ENCODE results near the gene ITPR1. TPM values are rescaled to one million over a fixed set of nuclear protein-coding genes. Genes with fewer than 3 reads are reported as not detected.

The ITPR1 gene
- total RNA-seq, 1 experiment from 2014 or later: 7.5 TPM

- no peak overlapping the region for H3K4me3 Mint-ChIP-seq (ENCODE audit: unreplicated experiment)
- intact Hi-C loops (cut with micrococcal nuclease): no loop called here
- DNase-seq (ENCODE audit: unreplicated experiment): no peak
- no TSS peak for BruUV-seq (replicated peaks)
- H3K27ac Mint-ChIP-seq (ENCODE audit: low read depth, unreplicated experiment): no peak overlapping the region
- H3K4me1 Mint-ChIP-seq (ENCODE audit: insufficient read depth, unreplicated experiment): peaks cover 13% of the 10 kb centered on the region
- no peaks in the 10 kb centered on the region for H3K27me3 Mint-ChIP-seq (ENCODE audit: insufficient read depth, unreplicated experiment)
- CTCF ChIA-PET: interaction anchor here (0.5 to 2.6 kb wide), 6 partner anchors 154 to 342 kb away, joined by 3 to 11 read pairs (median 3); partner anchors contain the start of gene BHLHE40
- TF ChIP-seq CTCF (IDR thresholded peaks at IDR 0.05; ENCODE audit: unreplicated experiment): no peak
- H3K36me3 Mint-ChIP-seq (ENCODE audit: insufficient read depth, unreplicated experiment): no peaks in the 10 kb centered on the region
- no peaks in the 10 kb centered on the region for H3K9me3 Mint-ChIP-seq (ENCODE audit: unreplicated experiment)
- POLR2A ChIA-PET: interaction anchor here (1.6 kb wide), 1 partner anchor 300 kb away, joined by 3 read pairs; no protein-coding TSS in a partner anchor
These were observed 223.1 kb downstream of the ITPR1 start for GRCh38 chr3:4716266-4716665.

- TF ChIP-seq CTCF (IDR thresholded peaks at IDR 0.05; ENCODE audit: unreplicated experiment): no peak
- Mint-ChIP-seq H3K4me1 (ENCODE audit: insufficient read depth, unreplicated experiment) (peaks cover 11% of the 10 kb centered on the region), H3K36me3 (ENCODE audit: insufficient read depth, unreplicated experiment) (no peaks in the 10 kb centered on the region), H3K4me3 (ENCODE audit: unreplicated experiment) (no peak overlapping the region), H3K9me3 (ENCODE audit: unreplicated experiment) (no peaks in the 10 kb centered on the region), H3K27me3 (ENCODE audit: insufficient read depth, unreplicated experiment) (no peaks in the 10 kb centered on the region), H3K27ac (ENCODE audit: low read depth, unreplicated experiment) (no peak overlapping the region)
- ChIA-PET CTCF (interaction anchor here (0.5 to 5.1 kb wide), 11 partner anchors 18 to 408 kb away, joined by 3 to 60 read pairs (median 3); partner anchors contain the start of gene BHLHE40), POLR2A (interaction anchor here (1.6 kb wide), 1 partner anchor 300 kb away, joined by 3 read pairs; no protein-coding TSS in a partner anchor)
- DNase-seq (ENCODE audit: unreplicated experiment): no peak
- intact Hi-C loops (cut with micrococcal nuclease): no loop called here
- BruUV-seq (replicated peaks): no TSS peak
These were observed 223.7 kb downstream of the ITPR1 start for GRCh38 chr3:4716706-4717362.

GRCh38 chr3:4717363-4717740, 224.2 kb downstream of the ITPR1 start:
- no peak for TF ChIP-seq CTCF (IDR thresholded peaks at IDR 0.05; ENCODE audit: unreplicated experiment)
- Mint-ChIP-seq H3K36me3 (ENCODE audit: insufficient read depth, unreplicated experiment) (no peaks in the 10 kb centered on the region), H3K4me3 (ENCODE audit: unreplicated experiment) (no peak overlapping the region), H3K27ac (ENCODE audit: low read depth, unreplicated experiment) (no peak overlapping the region), H3K27me3 (ENCODE audit: insufficient read depth, unreplicated experiment) (no peaks in the 10 kb centered on the region), H3K4me1 (ENCODE audit: insufficient read depth, unreplicated experiment) (peaks cover 11% of the 10 kb centered on the region), H3K9me3 (ENCODE audit: unreplicated experiment) (no peaks in the 10 kb centered on the region)
- CTCF ChIA-PET: interaction anchor here (0.6 to 5.1 kb wide), 7 partner anchors 17 to 407 kb away, joined by 3 to 60 read pairs (median 6); partner anchors contain the start of gene BHLHE40
- POLR2A ChIA-PET: interaction anchor here (0.6 to 1.6 kb wide), 2 partner anchors 299 to 319 kb away, joined by 3 read pairs; no protein-coding TSS in a partner anchor
- intact Hi-C loops (cut with micrococcal nuclease): no loop called here
- no TSS peak for BruUV-seq (replicated peaks)
- no peak for DNase-seq (ENCODE audit: unreplicated experiment)

- intact Hi-C loops (cut with micrococcal nuclease): no loop called here
- Mint-ChIP-seq H3K4me3 (ENCODE audit: unreplicated experiment) (no peak overlapping the region), H3K4me1 (ENCODE audit: insufficient read depth, unreplicated experiment) (peaks cover 9% of the 10 kb centered on the region), H3K27me3 (ENCODE audit: insufficient read depth, unreplicated experiment) (no peaks in the 10 kb centered on the region), H3K27ac (ENCODE audit: low read depth, unreplicated experiment) (no peak overlapping the region), H3K9me3 (ENCODE audit: unreplicated experiment) (no peaks in the 10 kb centered on the region), H3K36me3 (ENCODE audit: insufficient read depth, unreplicated experiment) (no peaks in the 10 kb centered on the region)
- DNase-seq (ENCODE audit: unreplicated experiment): no peak
- BruUV-seq (replicated peaks): no TSS peak
- TF ChIP-seq CTCF (IDR thresholded peaks at IDR 0.05; ENCODE audit: unreplicated experiment): no peak
- CTCF ChIA-PET: interaction anchor here (1.0 to 5.1 kb wide), 4 partner anchors 258 to 307 kb away, joined by 5 to 60 read pairs (median 22); partner anchors contain the start of gene BHLHE40
- POLR2A ChIA-PET: interaction anchor here (0.9 to 1.2 kb wide), 2 partner anchors 26 to 260 kb away, joined by 3 to 4 read pairs; no protein-coding TSS in a partner anchor
These were observed 225.1 kb downstream of the ITPR1 start for GRCh38 chr3:4718179-4718736.
